Activated CD8-positive, alpha-beta memory T cell treated with anti-CD3 and anti-CD28 coated beads for 24 hours (primary cell): ENCODE measurements around the gene OAF.

Experiments
- DNase-seq: peaks from one replicate; pipeline ENCODE4 v3.0.0-alpha.2; 2020

OAF gene

GRCh38 chr11:120224361-120224760 lies 13.5 kb downstream of the OAF start:
- no peak for DNase-seq

DNA sequence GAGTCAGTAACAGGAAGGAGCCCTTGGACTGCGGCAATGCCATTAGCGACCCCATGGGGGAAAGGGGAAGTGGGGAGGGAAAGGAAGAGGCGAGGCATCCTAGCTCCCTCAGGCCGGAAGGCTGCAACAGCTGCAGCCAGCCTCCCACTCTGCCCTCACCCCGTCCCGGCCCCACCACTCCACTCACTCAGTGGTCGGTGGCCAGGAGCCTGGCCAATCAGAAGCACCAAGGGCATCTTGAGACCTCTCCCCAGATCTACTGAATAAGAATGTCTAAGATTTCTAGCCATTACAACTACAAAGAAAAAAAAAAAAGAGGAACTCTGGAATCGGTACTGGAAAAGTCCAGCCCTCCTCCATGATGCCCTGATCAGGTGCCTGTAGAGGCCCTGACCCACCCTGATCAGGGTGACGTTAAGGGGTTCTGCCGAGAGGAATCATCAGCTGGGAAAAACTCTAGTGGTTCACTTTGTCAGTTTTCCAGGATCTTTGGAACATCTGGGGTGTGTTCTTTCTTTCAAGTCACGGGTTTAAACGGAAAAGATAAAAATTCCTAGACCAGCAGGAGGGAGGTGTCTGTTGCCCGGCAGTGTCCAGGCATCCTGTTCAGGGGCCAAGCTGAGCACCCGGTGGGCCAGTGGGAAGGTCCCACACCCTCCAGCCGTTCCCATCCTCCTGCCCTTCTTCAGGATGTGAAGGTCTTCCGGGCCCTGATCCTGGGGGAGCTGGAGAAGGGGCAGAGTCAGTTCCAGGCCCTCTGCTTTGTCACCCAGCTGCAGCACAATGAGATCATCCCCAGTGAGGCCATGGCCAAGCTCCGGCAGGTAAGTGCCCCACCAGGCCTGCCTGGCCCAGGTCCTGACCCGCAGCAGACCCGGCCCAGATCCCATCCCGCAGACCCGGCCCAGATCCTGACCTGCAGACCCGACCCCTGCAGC lies 14.4 kb downstream of the OAF start:
- DNase-seq, result no peak

DNA sequence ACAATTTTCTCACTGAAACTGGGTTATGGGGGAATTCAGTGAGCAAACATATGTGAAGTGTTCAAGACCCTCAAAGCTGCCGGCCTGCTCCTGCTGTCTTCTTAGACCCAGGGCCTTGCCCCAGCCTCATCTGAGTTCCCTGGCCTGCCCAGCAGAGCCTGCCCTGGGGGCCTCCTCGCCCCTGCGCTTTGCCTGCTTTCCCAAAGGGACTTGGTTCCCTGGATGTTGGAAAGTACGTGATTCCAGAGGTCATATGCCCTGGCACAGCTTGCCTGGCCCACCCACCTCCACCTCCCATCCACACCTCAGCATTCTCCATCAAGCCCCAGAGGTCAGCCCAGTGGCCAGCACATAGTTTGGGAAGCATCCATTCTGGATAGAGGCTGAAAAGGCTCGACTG lies 15.4 kb downstream of the OAF start:
- DNase-seq, result no peak

DNA sequence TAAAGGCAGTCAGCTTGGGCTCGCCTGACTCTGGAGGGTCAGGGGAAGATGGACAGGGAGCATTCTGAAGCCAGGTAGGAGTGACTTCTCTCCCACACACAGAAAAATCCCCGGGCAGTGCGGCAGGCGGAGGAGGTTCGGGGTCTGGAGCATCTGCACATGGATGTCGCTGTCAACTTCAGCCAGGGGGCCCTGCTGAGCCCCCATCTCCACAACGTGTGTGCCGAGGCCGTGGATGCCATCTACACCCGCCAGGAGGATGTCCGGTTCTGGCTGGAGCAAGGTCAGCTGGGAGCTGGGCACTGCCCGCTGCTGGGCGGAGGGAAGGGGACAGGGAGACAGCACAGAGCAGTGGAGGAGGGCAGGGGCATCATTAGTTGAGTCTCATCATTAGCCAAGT lies 15.9 kb downstream of the OAF start:
- no peak for DNase-seq

DNA sequence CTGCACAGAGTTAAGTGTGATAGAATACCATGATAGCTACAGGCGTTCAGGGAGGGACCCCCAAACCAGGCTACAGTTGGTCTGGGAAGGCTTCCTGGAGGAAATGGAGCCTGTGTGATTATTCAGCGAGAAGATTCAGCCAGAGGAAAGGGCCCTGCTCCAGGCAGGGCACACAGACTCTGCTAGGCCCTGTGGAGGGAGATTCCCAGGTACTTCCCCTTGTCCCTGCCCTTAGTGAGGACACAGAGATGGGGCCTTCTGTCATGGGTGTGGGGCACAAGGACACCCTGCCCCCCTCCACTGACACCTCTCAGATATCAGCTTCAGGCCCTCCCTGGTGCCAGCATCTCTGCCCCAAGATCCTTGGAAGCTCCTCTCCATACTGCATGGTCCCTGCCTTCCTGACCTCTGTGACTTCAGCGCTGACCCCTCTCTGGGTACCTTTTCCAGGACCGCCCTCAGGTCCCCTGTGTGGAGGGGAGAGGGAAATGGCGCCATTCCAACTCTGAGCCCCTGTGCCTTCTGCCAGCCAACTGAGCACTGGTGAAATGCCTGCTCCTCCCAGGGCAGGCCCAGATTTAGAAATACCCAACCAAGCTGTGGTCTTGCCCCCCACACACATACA lies 16.5 kb downstream of the OAF start:
- DNase-seq, result no peak

- DNase-seq, result no peak
These were observed 18.1 kb downstream of the OAF start for GRCh38 chr11:120228794-120229384.

GRCh38 chr11:120229451-120230424 lies 18.9 kb downstream of the OAF start:
- DNase-seq, result no peak

DNA sequence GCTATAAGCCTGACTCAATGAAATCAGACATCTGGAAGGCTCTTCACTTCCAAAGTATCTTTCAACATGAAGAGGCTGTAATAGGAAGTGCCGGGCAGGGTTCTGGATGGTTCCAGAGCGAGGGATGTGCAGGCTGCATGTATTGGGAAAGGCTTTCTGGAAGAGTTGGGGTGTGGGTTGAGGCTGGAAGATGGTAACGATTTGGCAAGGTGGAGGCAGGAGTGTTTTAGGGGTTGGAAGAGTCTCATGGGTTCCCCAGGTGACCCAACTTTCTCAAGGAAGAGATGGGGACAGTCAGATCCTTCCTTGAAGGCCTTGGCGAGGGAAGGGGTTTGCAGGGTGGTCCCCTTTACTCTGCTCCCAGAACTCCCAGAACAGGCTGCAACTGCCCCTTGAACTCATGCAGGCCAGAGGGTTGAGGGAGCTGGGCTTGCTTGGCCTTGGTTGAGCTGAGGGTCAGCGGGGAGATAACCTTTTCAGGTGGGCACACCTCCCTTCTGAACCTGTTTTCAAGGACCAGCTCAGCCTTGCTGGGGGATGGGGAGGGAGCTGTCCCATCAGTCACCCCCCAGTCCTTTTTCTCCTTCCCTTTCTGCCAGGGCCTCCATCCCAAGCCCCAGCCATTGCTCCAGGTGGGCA lies 19.7 kb downstream of the OAF start:
- no peak for DNase-seq

DNA sequence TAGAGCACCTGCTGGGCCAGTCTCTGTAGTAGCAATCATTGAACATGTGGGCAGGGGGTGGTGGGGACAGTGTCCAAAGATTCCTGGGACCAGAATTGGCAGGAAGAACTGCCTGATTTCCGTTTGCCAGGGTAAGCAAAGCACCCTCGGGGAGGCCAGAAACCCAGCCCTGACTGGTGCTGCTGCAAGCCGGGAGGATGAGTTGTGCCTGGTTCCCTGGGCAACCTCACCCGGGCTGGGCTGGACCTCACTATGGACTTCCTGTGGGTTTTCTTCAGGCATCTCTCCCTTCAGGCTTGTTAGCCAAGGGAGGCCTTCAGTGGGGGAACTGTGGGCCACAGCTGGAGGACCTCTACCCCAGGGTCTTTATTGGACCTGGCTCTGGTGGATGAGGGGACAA lies 21.1 kb downstream of the OAF start:
- DNase-seq, result no peak

- no peak for DNase-seq
These were observed 22.5 kb downstream of the OAF start for GRCh38 chr11:120233207-120233803.

DNA sequence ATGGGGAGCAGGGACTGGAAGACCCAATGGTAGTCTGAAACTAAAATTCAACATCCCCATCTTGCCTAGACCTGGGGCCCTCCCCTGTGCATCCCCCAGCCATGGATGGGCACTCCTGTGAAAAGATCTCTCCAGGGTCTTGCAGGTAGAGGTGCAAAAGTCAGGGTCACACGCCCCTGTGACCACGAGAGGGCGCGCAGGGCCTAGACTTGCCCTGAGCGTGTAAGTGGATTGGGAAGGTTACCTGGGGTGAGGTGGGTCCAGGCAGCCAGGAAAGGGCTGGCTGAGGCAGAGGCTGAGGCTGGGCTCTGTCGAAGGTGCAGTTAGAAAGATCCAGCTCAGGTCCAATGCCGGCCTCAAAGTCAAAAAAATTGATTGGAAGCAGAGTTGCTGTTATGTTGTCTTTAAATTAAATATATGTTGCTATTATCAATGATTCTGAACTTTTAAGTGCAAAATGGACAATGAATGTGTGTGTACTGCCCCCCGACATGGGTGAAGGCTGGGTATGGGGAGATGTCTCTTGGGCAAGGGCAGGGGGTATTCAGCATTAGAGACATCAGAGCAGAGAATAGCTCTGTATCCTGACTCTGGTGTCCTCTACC lies 24.3 kb downstream of the OAF start:
- DNase-seq, result peak; percentile 86

DNA sequence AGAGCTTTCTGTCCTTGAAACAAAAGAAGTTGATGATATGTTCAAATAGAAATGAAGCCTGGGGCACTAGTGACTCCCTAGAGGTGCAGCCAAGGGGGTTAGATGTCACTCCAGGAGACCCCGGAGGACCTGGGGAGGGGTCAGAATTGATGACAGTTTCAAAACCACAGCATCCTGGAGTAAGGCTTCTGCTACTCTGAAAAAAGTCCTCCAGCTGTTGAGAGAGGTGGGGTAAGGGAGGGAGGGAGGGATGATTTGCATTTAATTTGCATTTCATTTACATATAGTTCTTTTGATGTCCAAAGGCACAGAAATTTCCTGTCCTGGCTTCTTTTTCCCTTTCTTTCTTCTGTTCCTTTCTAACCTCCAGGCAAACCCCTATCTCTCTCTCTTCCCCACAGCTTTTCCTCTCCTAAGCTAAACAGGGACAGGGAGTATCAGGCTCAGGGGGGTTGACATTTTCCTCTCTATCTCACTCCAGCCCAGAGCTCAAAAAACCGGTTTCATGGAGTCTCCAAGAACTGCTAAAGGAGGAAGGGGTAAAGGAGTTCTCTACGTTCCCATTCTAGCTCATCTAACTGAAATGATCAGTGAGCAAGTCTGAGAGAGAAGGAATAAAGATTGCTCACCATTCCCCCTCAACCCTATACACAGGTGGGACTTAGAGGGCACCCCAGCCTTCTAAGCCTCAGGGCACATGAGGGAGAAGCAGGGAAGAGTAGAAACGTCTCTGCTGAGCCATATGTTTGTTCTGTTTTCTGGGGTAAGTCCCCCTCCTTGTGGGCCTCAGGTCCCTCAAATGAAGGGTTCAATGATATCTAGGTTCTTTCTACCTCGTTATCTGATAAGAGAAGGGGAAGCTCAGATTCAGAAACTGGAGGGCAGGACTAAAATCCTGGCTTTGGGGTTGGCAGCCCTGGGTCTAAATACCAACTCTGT lies 25.6 kb downstream of the OAF start:
- no peak for DNase-seq

- no peak for DNase-seq
These were observed 28.3 kb downstream of the OAF start for GRCh38 chr11:120238968-120239620.

- no peak for DNase-seq
These were observed 29.1 kb downstream of the OAF start, which contains the start of gene POU2F3 for GRCh38 chr11:120239713-120240640. TSS of gene POU2F3 (plus strand) at chr11:120240140. CDS start at chr11:120240344, 204 bp downstream.

DNA sequence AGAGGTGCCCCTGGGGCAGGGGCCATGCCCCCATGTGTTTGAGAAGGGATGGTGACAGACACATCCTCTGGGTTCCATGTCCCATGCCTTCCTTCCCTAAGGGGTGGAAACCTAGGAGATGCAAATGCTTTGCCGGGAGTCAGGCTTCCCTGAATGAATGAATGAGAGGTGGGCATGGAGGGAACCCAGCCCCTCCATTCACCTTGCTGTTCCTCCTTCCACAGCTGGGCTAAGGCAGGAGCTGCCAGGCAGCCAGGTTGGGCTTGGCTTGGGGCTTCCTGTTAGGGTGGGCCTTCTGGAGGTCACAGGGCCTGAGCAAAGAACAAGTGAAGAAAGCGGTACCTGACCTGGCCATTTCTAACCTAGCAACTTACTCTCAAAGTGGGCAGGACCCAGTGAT lies 30.0 kb downstream of the OAF start:
- DNase-seq, result no peak

DNA sequence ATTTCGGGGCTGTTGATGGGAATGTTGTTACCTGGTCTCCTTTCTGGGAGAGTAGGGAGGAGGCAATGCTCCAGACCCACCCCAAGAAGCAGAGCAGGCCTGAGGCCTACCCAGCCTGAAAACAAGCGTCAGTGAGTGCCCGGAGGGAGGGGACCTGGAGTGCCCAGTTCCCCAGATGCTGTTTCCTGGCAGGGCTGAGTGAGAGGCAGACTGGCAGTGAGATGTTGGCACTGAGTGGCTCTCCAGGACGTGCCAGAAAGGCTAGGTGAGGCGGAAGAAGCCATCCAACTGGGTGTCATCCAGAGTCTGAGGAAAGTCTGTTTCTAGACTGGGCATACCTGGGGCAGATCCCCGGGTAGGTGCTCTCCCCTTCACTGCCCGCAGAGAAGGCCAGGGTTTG lies 30.4 kb downstream of the OAF start:
- no peak for DNase-seq

DNA sequence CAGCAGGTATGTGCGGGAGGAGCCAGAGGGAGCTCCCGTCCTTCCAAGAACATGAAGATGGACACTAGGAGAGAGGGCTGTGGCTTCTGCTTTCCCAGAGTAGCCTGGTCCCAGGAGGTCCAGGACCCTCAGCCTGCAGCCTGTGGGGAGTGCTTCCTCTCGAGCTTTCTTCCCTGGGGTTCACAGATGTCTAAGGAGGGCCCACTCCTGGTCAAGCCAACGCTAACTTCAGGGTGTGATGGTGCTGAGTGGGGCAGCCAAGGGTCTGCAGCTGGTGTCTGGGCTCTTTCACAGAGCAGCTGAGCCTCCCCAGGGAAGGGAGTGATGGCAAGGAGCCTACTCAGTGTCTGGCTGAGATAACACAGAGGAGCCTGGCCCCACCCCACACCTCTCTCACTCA lies 32.4 kb downstream of the OAF start:
- no peak for DNase-seq
